ENCODE measurements around the gene TJP3. TPM values are rescaled to one million over a fixed set of nuclear protein-coding genes. Genes with fewer than 3 reads are reported as not detected.

Gene TJP3
- polyA plus RNA-seq, 1 donor from 2014 or later: 0.15 TPM

DNA sequence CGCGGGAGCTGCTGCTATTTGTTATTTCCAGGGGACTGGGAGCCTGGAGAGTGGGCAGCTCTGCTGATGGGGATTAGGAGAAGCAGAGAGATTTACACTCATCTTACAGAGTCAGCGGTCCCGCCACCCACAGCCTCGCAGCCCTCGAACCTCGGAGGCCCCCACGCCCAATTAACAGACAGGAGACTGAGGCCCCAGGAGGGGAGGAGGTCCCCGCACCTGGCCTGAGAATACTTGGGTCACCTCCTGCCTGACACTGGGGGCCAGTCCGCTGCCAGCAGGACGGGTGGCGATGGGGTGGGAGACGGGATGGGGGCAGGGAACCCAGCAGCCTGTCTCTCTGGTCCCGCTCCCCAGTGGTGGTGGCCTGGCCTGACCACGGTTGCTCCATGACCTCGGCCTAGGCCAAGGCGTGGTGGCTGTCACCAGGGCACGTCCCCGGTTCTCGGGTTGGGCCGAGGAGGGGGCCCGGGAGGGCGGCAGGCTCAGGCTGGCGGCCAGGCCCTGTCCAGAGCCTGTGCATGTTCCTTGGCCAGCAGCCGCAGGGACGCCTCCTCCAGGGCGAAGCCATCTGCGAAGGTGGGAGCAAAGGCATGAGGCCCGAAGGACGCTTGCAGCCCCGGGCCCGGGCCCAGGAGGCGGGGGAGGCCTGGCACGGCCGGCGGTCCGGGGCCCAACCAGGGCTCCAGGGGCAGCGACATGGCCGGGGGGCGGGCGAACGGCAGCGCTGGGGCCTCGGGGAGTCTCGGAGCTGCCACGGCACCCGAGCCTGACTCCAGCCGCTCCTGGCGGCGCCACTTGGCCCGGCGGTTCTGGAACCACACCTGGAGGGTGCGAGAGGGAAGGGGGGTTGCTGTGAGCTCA lies 62.2 kb downstream of the TJP3 start:
- Histone ChIP-seq H3K4me2 (ENCODE audit: low read length) (no peak overlapping the region), H3F3A (ENCODE audit: insufficient read depth, low read length, poor library complexity, severe bottlenecking) (no peaks in the 10 kb centered on the region), H2AFZ (ENCODE audit: low read depth, low read length) (no peak overlapping the region), H3K79me2 (replicated peaks; ENCODE audit: insufficient read depth, low read length) (no peaks in the 10 kb centered on the region), H3K4me3 (ENCODE audit: low read length) (no peak overlapping the region), H3K36me3 (ENCODE audit: insufficient read depth, low read length) (no peaks in the 10 kb centered on the region), H3K9ac (ENCODE audit: low read length) (no peak overlapping the region), H3K27me3 (ENCODE audit: insufficient read depth, low read depth, low read length) (no peaks in the 10 kb centered on the region), H3K27ac (ENCODE audit: low read length) (no peak overlapping the region), H3K9me3 (ENCODE audit: low read length) (no peaks in the 10 kb centered on the region), H3K9me2 (ENCODE audit: insufficient read depth, low read length) (no peaks in the 10 kb centered on the region), H4K20me1 (ENCODE audit: insufficient read depth) (no peaks in the 10 kb centered on the region)
- TF ChIP-seq POLR2AphosphoS5 (IDR thresholded peaks at IDR 0.05) (no peak), RAD21 (conservative IDR thresholded peaks at IDR 0.05) (no peak), EP300 (conservative IDR thresholded peaks at IDR 0.05; ENCODE audit: poor library complexity, severe bottlenecking) (no peak), TAF1 (IDR thresholded peaks at IDR 0.05; ENCODE audit: low read depth) (no peak)
- TF ChIP-seq, protein P1, sequence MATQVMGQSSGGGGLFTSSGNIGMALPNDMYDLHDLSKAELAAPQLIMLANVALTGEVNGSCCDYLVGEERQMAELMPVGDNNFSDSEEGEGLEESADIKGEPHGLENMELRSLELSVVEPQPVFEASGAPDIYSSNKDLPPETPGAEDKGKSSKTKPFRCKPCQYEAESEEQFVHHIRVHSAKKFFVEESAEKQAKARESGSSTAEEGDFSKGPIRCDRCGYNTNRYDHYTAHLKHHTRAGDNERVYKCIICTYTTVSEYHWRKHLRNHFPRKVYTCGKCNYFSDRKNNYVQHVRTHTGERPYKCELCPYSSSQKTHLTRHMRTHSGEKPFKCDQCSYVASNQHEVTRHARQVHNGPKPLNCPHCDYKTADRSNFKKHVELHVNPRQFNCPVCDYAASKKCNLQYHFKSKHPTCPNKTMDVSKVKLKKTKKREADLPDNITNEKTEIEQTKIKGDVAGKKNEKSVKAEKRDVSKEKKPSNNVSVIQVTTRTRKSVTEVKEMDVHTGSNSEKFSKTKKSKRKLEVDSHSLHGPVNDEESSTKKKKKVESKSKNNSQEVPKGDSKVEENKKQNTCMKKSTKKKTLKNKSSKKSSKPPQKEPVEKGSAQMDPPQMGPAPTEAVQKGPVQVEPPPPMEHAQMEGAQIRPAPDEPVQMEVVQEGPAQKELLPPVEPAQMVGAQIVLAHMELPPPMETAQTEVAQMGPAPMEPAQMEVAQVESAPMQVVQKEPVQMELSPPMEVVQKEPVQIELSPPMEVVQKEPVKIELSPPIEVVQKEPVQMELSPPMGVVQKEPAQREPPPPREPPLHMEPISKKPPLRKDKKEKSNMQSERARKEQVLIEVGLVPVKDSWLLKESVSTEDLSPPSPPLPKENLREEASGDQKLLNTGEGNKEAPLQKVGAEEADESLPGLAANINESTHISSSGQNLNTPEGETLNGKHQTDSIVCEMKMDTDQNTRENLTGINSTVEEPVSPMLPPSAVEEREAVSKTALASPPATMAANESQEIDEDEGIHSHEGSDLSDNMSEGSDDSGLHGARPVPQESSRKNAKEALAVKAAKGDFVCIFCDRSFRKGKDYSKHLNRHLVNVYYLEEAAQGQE (IDR thresholded peaks at IDR 0.05; ENCODE audit: borderline replicate concordance): no peak
- TF ChIP-seq, protein P2, sequence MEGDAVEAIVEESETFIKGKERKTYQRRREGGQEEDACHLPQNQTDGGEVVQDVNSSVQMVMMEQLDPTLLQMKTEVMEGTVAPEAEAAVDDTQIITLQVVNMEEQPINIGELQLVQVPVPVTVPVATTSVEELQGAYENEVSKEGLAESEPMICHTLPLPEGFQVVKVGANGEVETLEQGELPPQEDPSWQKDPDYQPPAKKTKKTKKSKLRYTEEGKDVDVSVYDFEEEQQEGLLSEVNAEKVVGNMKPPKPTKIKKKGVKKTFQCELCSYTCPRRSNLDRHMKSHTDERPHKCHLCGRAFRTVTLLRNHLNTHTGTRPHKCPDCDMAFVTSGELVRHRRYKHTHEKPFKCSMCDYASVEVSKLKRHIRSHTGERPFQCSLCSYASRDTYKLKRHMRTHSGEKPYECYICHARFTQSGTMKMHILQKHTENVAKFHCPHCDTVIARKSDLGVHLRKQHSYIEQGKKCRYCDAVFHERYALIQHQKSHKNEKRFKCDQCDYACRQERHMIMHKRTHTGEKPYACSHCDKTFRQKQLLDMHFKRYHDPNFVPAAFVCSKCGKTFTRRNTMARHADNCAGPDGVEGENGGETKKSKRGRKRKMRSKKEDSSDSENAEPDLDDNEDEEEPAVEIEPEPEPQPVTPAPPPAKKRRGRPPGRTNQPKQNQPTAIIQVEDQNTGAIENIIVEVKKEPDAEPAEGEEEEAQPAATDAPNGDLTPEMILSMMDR (IDR thresholded peaks at IDR 0.05; ENCODE audit: poor library complexity, severe bottlenecking): no peak

DNA sequence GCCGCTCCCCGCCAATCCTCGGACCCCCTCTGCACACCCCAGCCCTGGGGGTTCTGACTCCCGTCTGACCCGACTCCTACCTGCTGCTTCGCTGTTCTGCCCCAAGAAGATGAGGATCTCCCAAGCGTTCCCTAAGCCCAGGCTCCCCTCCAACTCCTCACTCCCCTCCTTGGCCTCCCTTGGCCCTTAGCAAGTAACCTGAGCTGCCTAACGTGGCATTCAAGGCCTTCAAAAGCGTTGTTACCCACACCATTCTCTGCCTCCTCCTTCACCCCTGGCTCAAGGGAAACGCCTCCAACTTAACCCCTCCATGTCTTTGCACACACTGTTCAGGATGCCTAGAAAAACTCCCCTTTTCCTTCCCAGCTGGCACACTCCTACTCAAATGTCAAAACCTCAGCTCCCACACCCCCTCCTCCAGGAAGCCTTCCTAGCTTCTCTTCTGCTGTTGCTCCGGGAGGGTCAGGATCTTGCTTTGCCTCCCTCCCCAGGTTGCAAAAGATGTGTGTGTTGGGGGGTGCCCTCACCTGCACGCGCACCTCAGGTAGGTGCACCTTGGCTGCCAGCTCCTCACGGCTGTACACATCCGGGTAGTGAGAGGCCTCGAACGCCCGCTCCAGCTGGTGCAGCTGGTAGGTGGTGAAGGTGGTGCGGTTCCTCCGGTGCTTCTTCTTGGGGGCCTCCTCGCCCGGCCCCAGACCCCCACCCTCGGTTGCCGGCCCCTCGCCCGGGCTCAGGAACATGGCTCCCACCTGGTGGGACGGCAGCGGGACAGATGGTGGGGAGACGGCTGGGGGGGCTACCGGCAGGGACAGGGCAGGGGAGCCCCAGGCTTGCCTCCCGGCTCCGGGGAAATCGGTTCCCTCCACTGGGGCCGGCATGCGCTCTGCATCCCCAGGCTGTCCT lies 63.1 kb downstream of the TJP3 start:
- H3K36me3 ChIP-seq (ENCODE audit: insufficient read depth, low read length): no peaks in the 10 kb centered on the region
- H2AFZ ChIP-seq (ENCODE audit: low read depth, low read length): no peak overlapping the region
- no peak overlapping the region for H3K9ac ChIP-seq (ENCODE audit: low read length)
- TF ChIP-seq EZH2 (IDR thresholded peaks at IDR 0.05; ENCODE audit: borderline replicate concordance, insufficient read depth, low read length, poor library complexity, severe bottlenecking) (no peak), MXI1 (conservative IDR thresholded peaks at IDR 0.05; ENCODE audit: poor library complexity, severe bottlenecking) (no peak), EP300 (conservative IDR thresholded peaks at IDR 0.05; ENCODE audit: poor library complexity, severe bottlenecking) (no peak), SMC3 (conservative IDR thresholded peaks at IDR 0.05; ENCODE audit: poor library complexity) (no peak), POLR2AphosphoS5 (IDR thresholded peaks at IDR 0.05) (no peak), TAF1 (IDR thresholded peaks at IDR 0.05; ENCODE audit: low read depth) (no peak), RAD21 (conservative IDR thresholded peaks at IDR 0.05) (no peak)
- TF ChIP-seq, protein P1 (IDR thresholded peaks at IDR 0.05; ENCODE audit: borderline replicate concordance): no peak
- TF ChIP-seq, protein P2 (IDR thresholded peaks at IDR 0.05; ENCODE audit: poor library complexity, severe bottlenecking): no peak
- no peaks in the 10 kb centered on the region for H3K9me2 ChIP-seq (ENCODE audit: insufficient read depth, low read length)
- H3K9me3 ChIP-seq (ENCODE audit: low read length): no peaks in the 10 kb centered on the region
- no peaks in the 10 kb centered on the region for H3F3A ChIP-seq (ENCODE audit: insufficient read depth, low read length, poor library complexity, severe bottlenecking)
- no peak overlapping the region for H3K27ac ChIP-seq (ENCODE audit: low read length)
- H3K79me2 ChIP-seq (replicated peaks; ENCODE audit: insufficient read depth, low read length): no peaks in the 10 kb centered on the region
- H3K4me2 ChIP-seq (ENCODE audit: low read length): no peak overlapping the region
- H4K20me1 ChIP-seq (ENCODE audit: insufficient read depth): no peaks in the 10 kb centered on the region
- no peak overlapping the region for H3K4me3 ChIP-seq (ENCODE audit: low read length)
- no peaks in the 10 kb centered on the region for H3K27me3 ChIP-seq (ENCODE audit: insufficient read depth, low read depth, low read length)

All from neural cell (in vitro differentiated cells).